Skeletal muscle cell (primary cell): Measurements from ENCODE around the gene TCAIM.
A peak's percentile ranks its signal among the peaks of the same experiment; 100 is the strongest.

Experiments
- DNase-seq: peaks from one replicate; pipeline ENCODE4 v3.0.0-alpha.2; 2010; ENCODE audit warnings: low read depth
- H3K4me3 ChIP-seq: 2 replicates; pipeline ENCODE4 v1.5.1; 2011; ENCODE audit warnings: low read depth, mild to moderate bottlenecking, control low read depth, low read length, moderate library complexity

Gene TCAIM

GRCh38 chr3:44436181-44436580 lies 97.6 kb downstream of the TCAIM start:
- H3K4me3 ChIP-seq = no peak overlapping the region
- no peak for DNase-seq

GRCh38 chr3:44437800-44438199 lies 99.2 kb downstream of the TCAIM start:
- H3K4me3 ChIP-seq = no peak overlapping the region
- no peak for DNase-seq

- peak; percentile 27 for DNase-seq
- H3K4me3 ChIP-seq = no peak overlapping the region
Observed at GRCh38 chr3:44439499-44440295, 101.1 kb downstream of the TCAIM start.

- no peak for DNase-seq
Observed at GRCh38 chr3:44442596-44443309, 104.2 kb downstream of the TCAIM start.

GRCh38 chr3:44444437-44444836 lies 105.9 kb downstream of the TCAIM start:
- DNase-seq = no peak
- no peak overlapping the region for H3K4me3 ChIP-seq

More at GRCh38 chr3:44442596-44443309, 104.2 kb downstream of the TCAIM start:
- no peak overlapping the region for H3K4me3 ChIP-seq

- DNase-seq = no peak
- no peak overlapping the region for H3K4me3 ChIP-seq
Observed at GRCh38 chr3:44444896-44445691, 106.5 kb downstream of the TCAIM start.

- DNase-seq = no peak
- no peak overlapping the region for H3K4me3 ChIP-seq
Observed at GRCh38 chr3:44445786-44446185, 107.2 kb downstream of the TCAIM start.

GRCh38 chr3:44446929-44447328 lies 108.4 kb downstream of the TCAIM start:
- DNase-seq = no peak
- no peak overlapping the region for H3K4me3 ChIP-seq

GRCh38 chr3:44451441-44451840 lies 112.9 kb downstream of the TCAIM start:
- no peak for DNase-seq
- no peak overlapping the region for H3K4me3 ChIP-seq

GRCh38 chr3:44454258-44454657 lies 115.7 kb downstream of the TCAIM start:
- no peak for DNase-seq
- no peak overlapping the region for H3K4me3 ChIP-seq

- no peak overlapping the region for H3K4me3 ChIP-seq
- DNase-seq = no peak
Observed at GRCh38 chr3:44455318-44455717, 116.8 kb downstream of the TCAIM start.
